Fibroblast of the aortic adventitia (primary cell): ENCODE results near the gene PLCH1. TPM values are rescaled to one million over a fixed set of nuclear protein-coding genes. Genes with fewer than 3 reads are reported as not detected.
"Not testable (repeated sequence)": the region's sequence is repeated elsewhere in the genome, so short reads cannot be mapped to it uniquely, and the experiment has no call there.

Experiments used
- DNase-seq: peaks from one replicate; pipeline ENCODE4 v3.0.0-alpha.2; 2010; ENCODE audit warnings: low read depth
- H3K4me3 ChIP-seq: 2 replicates; pipeline ENCODE4 v1.5.1; 2011; ENCODE audit warnings: low read depth, mild to moderate bottlenecking, control low read depth, low read length, moderate library complexity
- total RNA-seq: library from RNA; depleted of rRNA; stranded (reverse); fragments of >200 nt; gene quantifications from 2 replicates; pipeline ENCODE4 v1.2.3, GENCODE V29; 2012; ENCODE audit warnings: low replicate concordance
- TF ChIP-seq, protein P1 (sequence below): IDR thresholded peaks from 2 replicates; pipeline ENCODE4 v1.5.1; 2011; ENCODE audit warnings: mild to moderate bottlenecking, low read length, control low read depth, inconsistent platforms; ENCODE audit not compliant: insufficient read depth

PLCH1 gene
- total RNA-seq, 1 donor: 0.09 TPM

DNA sequence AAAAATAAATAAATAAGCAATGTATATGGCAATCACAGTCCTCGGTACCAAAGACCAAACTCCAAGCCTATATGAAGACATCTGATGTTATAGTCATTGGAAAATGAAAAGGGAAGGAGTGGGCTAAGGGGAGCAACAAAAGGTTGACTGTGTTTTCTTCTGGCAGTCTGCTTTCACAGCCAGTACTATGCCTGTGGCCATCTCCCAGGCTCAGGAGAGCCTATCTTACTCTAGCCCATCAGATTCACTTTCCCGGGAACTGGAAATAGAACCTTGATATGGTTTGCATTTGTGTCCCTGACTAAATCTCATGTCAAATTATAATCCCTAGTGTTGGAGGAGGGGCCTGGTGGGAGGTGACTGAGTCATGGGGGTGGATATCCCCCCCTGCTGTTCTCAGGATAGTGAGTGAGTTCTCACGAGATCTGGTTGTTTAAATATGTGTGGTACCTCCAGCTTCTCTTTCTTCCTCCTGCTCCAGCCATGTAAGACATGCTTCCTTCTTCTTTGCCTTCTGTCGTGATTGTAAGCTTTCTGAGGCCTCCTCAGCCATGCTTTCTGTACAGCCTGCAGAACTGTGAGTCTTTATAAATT, 105.3 kb downstream of the PLCH1 start:
- TF ChIP-seq, protein P1, sequence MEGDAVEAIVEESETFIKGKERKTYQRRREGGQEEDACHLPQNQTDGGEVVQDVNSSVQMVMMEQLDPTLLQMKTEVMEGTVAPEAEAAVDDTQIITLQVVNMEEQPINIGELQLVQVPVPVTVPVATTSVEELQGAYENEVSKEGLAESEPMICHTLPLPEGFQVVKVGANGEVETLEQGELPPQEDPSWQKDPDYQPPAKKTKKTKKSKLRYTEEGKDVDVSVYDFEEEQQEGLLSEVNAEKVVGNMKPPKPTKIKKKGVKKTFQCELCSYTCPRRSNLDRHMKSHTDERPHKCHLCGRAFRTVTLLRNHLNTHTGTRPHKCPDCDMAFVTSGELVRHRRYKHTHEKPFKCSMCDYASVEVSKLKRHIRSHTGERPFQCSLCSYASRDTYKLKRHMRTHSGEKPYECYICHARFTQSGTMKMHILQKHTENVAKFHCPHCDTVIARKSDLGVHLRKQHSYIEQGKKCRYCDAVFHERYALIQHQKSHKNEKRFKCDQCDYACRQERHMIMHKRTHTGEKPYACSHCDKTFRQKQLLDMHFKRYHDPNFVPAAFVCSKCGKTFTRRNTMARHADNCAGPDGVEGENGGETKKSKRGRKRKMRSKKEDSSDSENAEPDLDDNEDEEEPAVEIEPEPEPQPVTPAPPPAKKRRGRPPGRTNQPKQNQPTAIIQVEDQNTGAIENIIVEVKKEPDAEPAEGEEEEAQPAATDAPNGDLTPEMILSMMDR: no peak
- DNase-seq: no peak
- no peak overlapping the region for H3K4me3 ChIP-seq

DNA sequence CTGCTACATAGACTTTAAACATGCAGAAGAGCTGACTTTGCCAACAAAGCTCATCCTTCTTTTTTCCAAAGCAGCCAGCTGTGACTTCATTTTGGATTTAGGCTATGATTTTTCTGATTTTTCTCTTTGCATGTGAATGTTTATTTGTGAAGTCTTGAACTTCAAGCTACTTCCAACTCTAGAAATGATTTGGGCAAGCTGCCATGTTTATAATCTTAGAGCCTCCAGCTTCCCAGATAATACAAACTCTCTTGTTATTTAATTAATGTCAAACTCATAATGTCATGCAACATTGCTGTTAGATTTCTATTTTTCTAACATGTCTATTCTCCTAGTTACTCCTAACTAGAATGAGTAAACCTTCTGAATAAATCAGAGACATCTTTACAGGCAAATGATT, 106.4 kb downstream of the PLCH1 start:
- H3K4me3 ChIP-seq, DNase-seq: not testable (repeated sequence)

DNA sequence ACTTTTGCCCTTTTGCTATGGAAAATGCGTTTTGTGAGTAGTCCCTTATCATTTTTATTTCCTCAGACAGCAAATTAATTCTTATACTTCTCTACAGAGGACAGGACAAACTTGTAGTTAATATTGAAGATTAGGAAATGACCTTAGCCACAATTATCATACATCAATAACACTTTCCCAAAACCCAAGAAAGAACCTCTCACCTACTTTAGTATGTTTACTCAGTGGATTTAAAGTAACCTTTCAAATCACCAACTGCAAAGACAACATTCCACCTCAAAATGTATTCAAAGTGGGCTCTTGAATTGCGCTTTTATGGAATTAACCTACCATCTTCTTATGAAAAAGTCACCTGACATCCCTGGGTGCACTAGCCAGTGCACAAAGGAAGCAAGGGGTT, 107.3 kb downstream of the PLCH1 start:
- DNase-seq: no peak
- no peak overlapping the region for H3K4me3 ChIP-seq
- TF ChIP-seq, protein P1: no peak

DNA sequence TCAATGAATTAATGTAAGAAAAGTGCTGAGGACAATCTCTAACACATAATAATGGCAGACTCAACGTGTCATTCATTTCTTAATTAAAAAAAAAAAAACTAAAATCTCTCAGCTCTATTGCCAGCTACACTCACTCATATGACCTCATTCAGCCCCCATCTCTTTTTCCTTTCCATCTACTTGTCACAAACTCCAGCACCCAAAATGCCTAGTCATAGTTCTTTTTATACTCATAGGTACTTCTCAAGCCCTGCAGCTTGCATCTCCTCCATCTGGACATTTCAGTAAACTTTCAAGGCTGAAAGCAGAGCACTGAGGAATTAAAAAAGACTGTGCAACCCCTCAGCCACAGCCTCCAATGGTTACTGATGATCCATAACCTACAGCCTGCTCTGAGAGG, 109.8 kb downstream of the PLCH1 start:
- no peak for DNase-seq
- TF ChIP-seq, protein P1: no peak
- H3K4me3 ChIP-seq: no peak overlapping the region

DNA sequence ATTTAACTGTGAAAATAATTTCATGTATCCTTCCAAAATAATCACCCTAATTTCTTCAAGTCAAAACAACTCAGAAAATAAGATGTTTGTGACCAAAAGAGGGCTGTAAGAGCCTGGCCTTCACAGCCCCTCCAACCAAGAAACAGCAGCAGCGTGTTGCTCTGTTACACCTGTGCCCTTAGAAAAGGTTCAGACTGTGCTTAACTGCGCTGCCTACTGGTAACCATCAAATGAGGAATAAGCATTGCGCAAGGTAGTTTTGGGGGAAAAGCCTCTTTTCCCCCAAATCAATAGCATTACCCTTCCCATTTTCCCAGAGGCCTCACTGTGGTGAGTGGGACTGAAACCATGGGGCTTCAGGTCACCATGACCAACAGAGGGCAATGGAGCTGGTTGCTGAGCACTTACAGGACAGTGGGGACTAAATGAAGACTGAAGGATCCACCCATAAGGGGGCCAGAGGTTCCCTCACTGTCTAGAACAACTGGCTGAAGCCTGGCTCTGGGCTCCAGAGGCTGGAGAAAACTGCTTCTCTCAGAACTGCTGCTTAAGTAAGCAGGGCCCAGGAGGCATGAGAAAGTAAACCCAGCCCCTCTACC, 110.7 kb downstream of the PLCH1 start:
- TF ChIP-seq, protein P1: no peak
- H3K4me3 ChIP-seq: no peak overlapping the region
- no peak for DNase-seq

DNA sequence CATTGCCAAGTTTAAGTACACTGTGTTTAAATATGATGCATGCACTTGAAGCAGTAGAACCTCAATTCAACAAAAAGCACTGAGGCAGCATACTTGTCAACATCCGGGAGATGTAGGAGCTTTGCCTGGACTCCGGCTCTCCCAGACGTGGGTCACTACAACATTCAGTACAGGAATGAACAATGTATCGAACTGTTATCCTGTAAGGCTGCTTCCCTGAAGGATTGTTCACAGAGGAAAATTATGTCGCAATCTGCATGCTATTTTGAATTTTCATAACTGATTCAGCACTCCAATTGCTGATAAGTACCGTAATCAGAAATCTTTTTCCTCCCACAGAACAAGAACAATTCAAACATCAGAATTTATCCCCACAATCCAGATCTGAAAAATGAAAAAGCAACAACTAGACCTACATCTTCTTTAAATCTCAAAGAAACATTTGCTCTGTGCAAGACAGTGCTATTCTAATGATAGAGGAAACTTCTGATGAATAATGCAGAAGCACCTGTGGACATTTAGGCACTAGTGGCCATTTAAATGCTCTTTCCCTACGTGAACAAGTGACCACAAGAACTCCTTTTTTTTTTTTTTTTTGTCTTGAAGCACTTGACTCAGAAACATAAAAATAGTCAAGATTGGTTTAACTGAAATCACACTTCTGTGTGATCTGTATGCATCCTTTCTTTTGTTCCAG, 113.4 kb downstream of the PLCH1 start:
- DNase-seq: peak; percentile 60
- H3K4me3 ChIP-seq: no peak overlapping the region
- TF ChIP-seq, protein P1: no peak

DNA sequence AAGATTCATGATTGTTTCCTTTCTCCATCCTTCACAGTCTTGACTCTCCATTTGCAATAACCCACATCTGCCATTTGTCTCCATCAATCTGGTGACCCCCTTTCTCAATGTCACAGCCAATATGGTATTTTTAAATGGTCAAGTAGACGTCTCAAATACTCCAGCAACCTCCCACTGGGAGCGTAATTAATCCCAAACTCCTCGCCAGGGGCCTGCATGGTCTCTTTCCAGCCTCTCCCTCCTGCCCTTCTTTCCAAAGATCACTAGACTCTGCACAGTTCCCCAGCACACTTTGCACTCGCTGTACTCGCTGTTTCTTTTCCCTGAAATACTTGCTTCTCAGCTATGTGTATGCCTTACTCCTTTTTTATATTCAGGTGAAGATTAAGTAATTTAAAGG, 115.3 kb downstream of the PLCH1 start:
- TF ChIP-seq, protein P1: no peak
- DNase-seq: no peak
- H3K4me3 ChIP-seq: no peak overlapping the region
